Glutamatergic neuron (in vitro differentiated cells): ENCODE results near the gene PROSER2. TPM values are rescaled to one million over a fixed set of nuclear protein-coding genes. Genes with fewer than 3 reads are reported as not detected.

Source experiments
- DNase-seq: peaks from one replicate; pipeline ENCODE4 v3.0.0; 2022
- H3K27ac Mint-ChIP-seq: one replicate; pipeline ENCODE4 v1.8.0; 2020; ENCODE audit warnings: mild to moderate bottlenecking, mixed read lengths, inconsistent platforms; ENCODE audit not compliant: unreplicated experiment
- H3K27me3 Mint-ChIP-seq: one replicate; pipeline ENCODE4 v1.8.0; 2020; ENCODE audit warnings: mild to moderate bottlenecking, moderate library complexity, mixed read lengths, inconsistent platforms; ENCODE audit not compliant: unreplicated experiment
- H3K36me3 Mint-ChIP-seq: one replicate; pipeline ENCODE4 v1.8.0; 2020; ENCODE audit warnings: mild to moderate bottlenecking, mixed read lengths, inconsistent platforms; ENCODE audit not compliant: unreplicated experiment
- H3K4me1 Mint-ChIP-seq: one replicate; pipeline ENCODE4 v1.8.0; 2020; ENCODE audit warnings: mild to moderate bottlenecking, low read depth, mixed read lengths, inconsistent platforms; ENCODE audit not compliant: unreplicated experiment
- H3K4me3 Mint-ChIP-seq: one replicate; pipeline ENCODE4 v1.8.0; 2020; ENCODE audit warnings: mild to moderate bottlenecking, mixed read lengths, inconsistent platforms; ENCODE audit not compliant: unreplicated experiment
- H3K9me3 Mint-ChIP-seq: one replicate; pipeline ENCODE4 v1.8.0; 2020; ENCODE audit warnings: mild to moderate bottlenecking, moderate library complexity, mixed read lengths, inconsistent platforms; ENCODE audit not compliant: unreplicated experiment
- CTCF ChIP-seq: fragments of 200-600 bp; sonication (generic); IDR thresholded peaks from one replicate; pipeline ENCODE4 v1.5.0; 2021; ENCODE audit not compliant: partially characterized antibody, unreplicated experiment
- total RNA-seq: library from RNA; stranded (reverse); fragmentation: NEBNext Ultra II Directional; extraction: Animal tissue kit (Norgen Biotek cat#: 25700); gene quantifications from one replicate; pipeline ENCODE4 v1.2.1, GENCODE V29; 2021; ENCODE audit not compliant: unreplicated experiment

The PROSER2 gene
- total RNA-seq, 1 donor from 2014 or later, result not detected

- Mint-ChIP-seq H3K4me1 (no peaks in the 10 kb centered on the region), H3K27me3 (peaks cover 7% of the 10 kb centered on the region), H3K4me3 (no peak overlapping the region), H3K9me3 (no peaks in the 10 kb centered on the region), H3K27ac (no peak overlapping the region), H3K36me3 (no peaks in the 10 kb centered on the region)
- DNase-seq, result no peak
- no peak for TF ChIP-seq CTCF
These were observed 56.4 kb downstream of the PROSER2 start for GRCh38 chr10:11879387-11880094.

- H3K27me3 Mint-ChIP-seq, result peaks cover 7% of the 10 kb centered on the region
- no peak overlapping the region for H3K4me3 Mint-ChIP-seq
- no peaks in the 10 kb centered on the region for H3K36me3 Mint-ChIP-seq
- H3K9me3 Mint-ChIP-seq, result no peaks in the 10 kb centered on the region
- no peak overlapping the region for H3K27ac Mint-ChIP-seq
- DNase-seq, result no peak
- H3K4me1 Mint-ChIP-seq, result no peaks in the 10 kb centered on the region
- no peak for TF ChIP-seq CTCF
These were observed 57.2 kb downstream of the PROSER2 start for GRCh38 chr10:11880151-11881029.

GRCh38 chr10:11881030-11881476 lies 57.9 kb downstream of the PROSER2 start:
- Mint-ChIP-seq H3K4me1 (no peaks in the 10 kb centered on the region), H3K36me3 (no peaks in the 10 kb centered on the region), H3K27me3 (peaks cover 7% of the 10 kb centered on the region), H3K27ac (no peak overlapping the region), H3K4me3 (no peak overlapping the region), H3K9me3 (no peaks in the 10 kb centered on the region)
- no peak for TF ChIP-seq CTCF
- DNase-seq, result no peak

GRCh38 chr10:11881477-11882417 lies 58.6 kb downstream of the PROSER2 start:
- TF ChIP-seq CTCF, result peak; percentile 33
- Mint-ChIP-seq H3K27ac (no peak overlapping the region), H3K36me3 (no peaks in the 10 kb centered on the region)

More at GRCh38 chr10:11881477-11882417, 58.6 kb downstream of the PROSER2 start:
- DNase-seq, result no peak
- no peaks in the 10 kb centered on the region for H3K9me3 Mint-ChIP-seq
- H3K4me3 Mint-ChIP-seq, result no peak overlapping the region
- H3K4me1 Mint-ChIP-seq, result no peaks in the 10 kb centered on the region
- peaks cover 3% of the 10 kb centered on the region for H3K27me3 Mint-ChIP-seq
